Sigmoid colon (tissue), 7 donors: ENCODE results near the gene ANKRD44. TPM values are rescaled to one million over a fixed set of nuclear protein-coding genes. Genes with fewer than 3 reads are reported as not detected.
A peak's percentile ranks its signal among the peaks of the same experiment; 100 is the strongest.

ENCODE experiments used
- DNase-seq: peaks from one replicate; pipeline ENCODE4 v3.0.0-alpha.2; 2019
- H3K27ac ChIP-seq, 4 donors: fragments of 200-600 bp; sonication (generic); one replicate each; pipeline ENCODE4 v1.5.1; 2016 to 2019; ENCODE audit warnings: mild to moderate bottlenecking in 1 of 4
- H3K27me3 ChIP-seq, 3 donors: fragments of 200-600 bp; sonication (generic); one replicate each; pipeline ENCODE4 v1.5.1; 2019; ENCODE audit warnings: mild to moderate bottlenecking in 1 of 3
- H3K36me3 ChIP-seq, 4 donors: fragments of 200-600 bp; sonication (generic); one replicate each; pipeline ENCODE4 v1.5.1; 2016 to 2019
- H3K4me1 ChIP-seq, 4 donors: fragments of 200-600 bp; sonication (generic); one replicate each; pipeline ENCODE4 v1.5.1; 2017 to 2019
- H3K4me3 ChIP-seq, 4 donors: fragments of 200-600 bp; sonication (generic); one replicate each; pipeline ENCODE4 v1.5.1; 2017 to 2019; ENCODE audit warnings: mild to moderate bottlenecking in 2 of 4, moderate library complexity in 1 of 4
- H3K9me3 ChIP-seq, 4 donors: fragments of 200-600 bp in 3 of 4; sonication (generic) in 3 of 4; one replicate each; pipeline versions ENCODE4 v1.5.1 to v1.6.1; 2013 to 2019
- EP300 ChIP-seq, 4 donors: sonication (generic); formaldehyde crosslinking; IDR thresholded peaks; one replicate each; pipeline ENCODE4 v1.6.1; 2017; ENCODE audit warnings: antibody characterized with exemption in 4 of 4
- POLR2A ChIP-seq, 2 donors: fragments of 450-650 bp; IDR thresholded peaks; one replicate each; pipeline ENCODE4 v1.6.1; 2016; ENCODE audit warnings: antibody characterized with exemption in 2 of 2, mild to moderate bottlenecking in 2 of 2, moderate library complexity in 2 of 2
- POLR2AphosphoS5 ChIP-seq, 4 donors: sonication (generic); formaldehyde crosslinking; IDR thresholded peaks; one replicate each; pipeline ENCODE4 v1.6.1; 2017; ENCODE audit warnings: antibody characterized with exemption in 4 of 4
- WGBS, 2 donors: extraction: QIAGEN DNeasy Blood & Tissue Kit; methylation state at CpG; one replicate each; pipeline ENCODE4 v1.1.7; 2013; 5-methylcytosine and 5-hydroxymethylcytosine counted together
- intact Hi-C: fragments of 100-400 bp; cut with DNase I; formaldehyde crosslinking; loops from one replicate; pipeline ENCODE4 v1.15.1; 2023
- polyA plus RNA-seq, 3 donors: library from polyadenylated mRNA; stranded (reverse); fragments of 200-250 nt; gene quantifications; one replicate each; pipeline ENCODE4 v1.2.3, GENCODE V29; 2013
- total RNA-seq, 4 donors: library from RNA; depleted of rRNA; stranded (reverse); fragments of >200 nt; gene quantifications; one replicate each; pipeline ENCODE4 v1.1.0, GENCODE V29; 2016
- TF ChIP-seq, protein P1 (sequence below), 4 experiments: fragments of 450-650 bp in 3 of 4; fragments of 200-600 bp in 1 of 4; IDR thresholded peaks; one replicate each; pipeline ENCODE4 v1.5.1; 2016 to 2019; ENCODE audit warnings: antibody characterized with exemption in 4 of 4, mild to moderate bottlenecking in 3 of 4, moderate library complexity in 2 of 4
- donor health status: healthy with polysubstance abuse.
- donor health status: Bipolar disorder and iron deficiency.
- donor health status: healthy.

Gene ANKRD44
- total and polyA plus RNA-seq, 7 donors = 1.2 to 41.1 (median 34.2) TPM

DNA sequence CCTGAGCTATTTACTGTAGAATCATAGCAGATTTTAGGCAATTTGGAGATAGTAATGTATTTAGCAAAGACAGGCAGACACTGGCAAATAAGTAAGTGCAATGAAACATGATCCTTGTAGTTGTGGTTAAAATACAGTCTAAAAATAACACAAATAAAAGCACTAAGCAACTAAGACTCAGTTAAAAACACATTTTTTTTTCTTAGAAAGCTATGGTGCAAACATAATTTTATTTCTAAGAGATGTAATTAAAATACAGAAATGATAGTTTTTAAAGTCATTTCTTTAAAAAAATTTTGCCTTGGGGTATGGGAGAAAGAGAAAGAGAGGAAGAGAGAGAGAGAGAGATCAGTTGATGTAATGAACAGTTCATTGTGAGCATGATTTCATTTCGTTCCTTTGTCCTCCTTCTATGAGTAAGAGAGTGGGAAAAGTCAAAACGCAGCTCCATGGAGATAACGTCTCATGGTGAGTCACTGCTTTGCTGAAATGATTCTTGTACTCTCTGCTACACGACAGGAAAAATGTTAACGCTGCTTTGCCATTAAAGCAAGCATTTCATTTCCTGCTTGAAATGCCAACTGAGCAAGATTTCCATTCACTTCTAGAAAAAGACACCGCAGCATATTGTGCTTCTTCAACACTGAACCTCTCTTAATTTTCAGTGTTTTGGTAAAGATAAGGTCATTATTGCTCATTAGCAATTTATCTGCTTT is 322.8 kb downstream of the ANKRD44 start:
- WGBS, 2 donors = 4 to 7% methylated on average over 6 of the region's 6 CpGs
- DNase-seq = no peak
- Histone ChIP-seq H3K9me3 (no peaks in the 10 kb centered on the region), H3K4me1 (peaks cover 0 to 17% (median 12%) of the 10 kb centered on the region in 4 donors), H3K36me3 (peaks cover 0 to 21% (median 6%) of the 10 kb centered on the region in 4 donors), H3K27me3 (no peaks in the 10 kb centered on the region), H3K27ac (peak overlapping the region; percentile 22 to 68 (median 62)), H3K4me3 (peak overlapping the region in 2 of 4 donors; percentile 3 to 7)
- TF ChIP-seq, protein P1, sequence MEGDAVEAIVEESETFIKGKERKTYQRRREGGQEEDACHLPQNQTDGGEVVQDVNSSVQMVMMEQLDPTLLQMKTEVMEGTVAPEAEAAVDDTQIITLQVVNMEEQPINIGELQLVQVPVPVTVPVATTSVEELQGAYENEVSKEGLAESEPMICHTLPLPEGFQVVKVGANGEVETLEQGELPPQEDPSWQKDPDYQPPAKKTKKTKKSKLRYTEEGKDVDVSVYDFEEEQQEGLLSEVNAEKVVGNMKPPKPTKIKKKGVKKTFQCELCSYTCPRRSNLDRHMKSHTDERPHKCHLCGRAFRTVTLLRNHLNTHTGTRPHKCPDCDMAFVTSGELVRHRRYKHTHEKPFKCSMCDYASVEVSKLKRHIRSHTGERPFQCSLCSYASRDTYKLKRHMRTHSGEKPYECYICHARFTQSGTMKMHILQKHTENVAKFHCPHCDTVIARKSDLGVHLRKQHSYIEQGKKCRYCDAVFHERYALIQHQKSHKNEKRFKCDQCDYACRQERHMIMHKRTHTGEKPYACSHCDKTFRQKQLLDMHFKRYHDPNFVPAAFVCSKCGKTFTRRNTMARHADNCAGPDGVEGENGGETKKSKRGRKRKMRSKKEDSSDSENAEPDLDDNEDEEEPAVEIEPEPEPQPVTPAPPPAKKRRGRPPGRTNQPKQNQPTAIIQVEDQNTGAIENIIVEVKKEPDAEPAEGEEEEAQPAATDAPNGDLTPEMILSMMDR (IDR thresholded peaks at IDR 0.05) = no peak
- no peak for TF ChIP-seq EP300 (IDR thresholded peaks at IDR 0.05)
- TF ChIP-seq POLR2A (IDR thresholded peaks at IDR 0.05) = no peak
- TF ChIP-seq POLR2AphosphoS5 (IDR thresholded peaks at IDR 0.05) = peak in 2 of 4 donors; percentile 18 to 59
- intact Hi-C loops = loop anchor here (2.0 kb wide), 1 partner anchor 61 kb away; the partner anchor contains the start of gene PGAP1

DNA sequence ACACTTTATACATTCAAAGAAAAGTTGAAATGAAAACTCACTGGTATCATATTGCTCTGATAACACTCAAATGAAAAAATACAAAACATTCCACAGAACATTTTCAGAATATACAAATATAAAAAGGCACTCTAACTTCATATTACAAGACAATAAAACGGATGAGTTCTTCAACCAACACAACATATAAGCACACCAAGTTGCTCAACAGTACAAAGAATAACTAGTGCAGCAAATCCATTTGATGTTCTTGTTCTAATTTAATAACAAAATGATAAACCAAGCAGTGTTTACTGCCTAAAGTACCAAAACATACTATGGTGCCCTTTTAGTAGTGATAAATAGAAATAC is 323.3 kb downstream of the ANKRD44 start:
- intact Hi-C loops = no loop called here
- TF ChIP-seq POLR2AphosphoS5 (IDR thresholded peaks at IDR 0.05) = no peak
- TF ChIP-seq, protein P1 (IDR thresholded peaks at IDR 0.05) = no peak
- TF ChIP-seq EP300 (IDR thresholded peaks at IDR 0.05) = no peak
- TF ChIP-seq POLR2A (IDR thresholded peaks at IDR 0.05) = no peak
- WGBS, 2 donors = 44 to 64% methylated on average over 1 of the region's 1 CpG
- Histone ChIP-seq H3K4me1 (peaks cover 0 to 17% (median 12%) of the 10 kb centered on the region in 4 donors), H3K27ac (peak overlapping the region in 3 of 4 donors; percentile 61 to 68 (median 64)), H3K36me3 (peaks cover 0 to 16% (median 6%) of the 10 kb centered on the region in 4 donors), H3K27me3 (no peaks in the 10 kb centered on the region), H3K9me3 (no peaks in the 10 kb centered on the region), H3K4me3 (no peak overlapping the region)
- no peak for DNase-seq

DNA sequence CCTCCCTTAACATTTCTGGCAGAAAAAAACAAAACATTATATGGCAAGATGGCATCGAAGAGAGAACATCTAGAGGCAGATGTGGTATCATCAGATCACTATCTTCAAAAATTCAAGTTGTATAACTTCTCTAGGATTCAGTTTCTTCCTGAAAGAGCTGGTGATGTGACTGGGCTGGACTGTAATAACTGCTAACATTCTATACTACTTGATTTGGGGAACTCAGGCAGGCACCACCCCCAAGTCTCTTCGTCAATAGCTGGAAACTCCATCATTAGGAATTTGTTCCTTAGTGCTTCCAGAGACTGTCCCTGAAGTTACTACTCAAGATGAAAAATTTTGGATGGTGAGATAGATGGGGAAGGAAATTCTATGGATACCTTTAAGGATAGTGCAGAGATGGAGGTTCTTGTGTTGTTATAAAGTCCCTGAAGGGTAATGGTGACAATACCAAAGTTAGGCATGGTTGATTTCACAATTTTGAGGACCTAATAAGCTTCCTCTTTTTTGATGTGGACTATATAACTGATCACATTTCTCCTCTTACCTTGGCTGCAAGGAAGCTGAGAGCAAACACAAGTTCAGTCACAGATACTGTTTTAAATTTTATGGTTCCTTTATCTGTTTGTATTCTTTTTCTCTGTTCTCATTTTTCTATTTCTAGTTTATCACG is 324.9 kb downstream of the ANKRD44 start:
- no peak for TF ChIP-seq POLR2A (IDR thresholded peaks at IDR 0.05)
- no peak for TF ChIP-seq EP300 (IDR thresholded peaks at IDR 0.05)
- TF ChIP-seq POLR2AphosphoS5 (IDR thresholded peaks at IDR 0.05) = no peak
- TF ChIP-seq, protein P1 (IDR thresholded peaks at IDR 0.05) = no peak
- Histone ChIP-seq H3K4me1 (peaks cover 0 to 17% (median 12%) of the 10 kb centered on the region in 4 donors), H3K27ac (no peak overlapping the region), H3K9me3 (no peaks in the 10 kb centered on the region), H3K4me3 (no peak overlapping the region), H3K36me3 (peaks cover 0 to 9% (median 4%) of the 10 kb centered on the region in 4 donors), H3K27me3 (no peaks in the 10 kb centered on the region)
- DNase-seq = no peak
- intact Hi-C loops = no loop called here
- 83 to 89% methylated on average over 3 of the region's 3 CpGs for WGBS, 2 donors

DNA sequence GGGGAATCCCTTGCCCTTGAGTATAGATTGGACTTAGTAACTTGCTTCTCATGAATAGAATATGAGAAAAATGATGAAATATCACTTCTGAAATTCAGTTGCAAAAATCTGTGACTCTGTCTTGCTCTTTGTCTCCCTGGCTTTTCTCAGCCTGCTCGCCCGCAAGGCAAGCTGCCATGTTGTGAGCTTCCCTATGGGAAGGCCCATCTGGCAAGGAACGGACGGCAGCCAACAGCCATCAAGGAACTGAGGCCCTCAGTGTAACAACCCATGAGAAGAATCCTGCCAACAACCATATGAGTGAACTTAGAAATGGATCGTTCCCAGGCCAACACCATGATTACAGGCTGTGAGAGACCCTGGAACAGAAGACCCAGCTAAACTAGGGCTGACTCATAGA is 325.7 kb downstream of the ANKRD44 start:
- Histone ChIP-seq H3K36me3 (peaks cover 0 to 4% (median under 1%) of the 10 kb centered on the region in 4 donors), H3K4me3 (no peak overlapping the region), H3K4me1 (peaks cover 0 to 17% (median 12%) of the 10 kb centered on the region in 4 donors), H3K27ac (no peak overlapping the region), H3K9me3 (no peaks in the 10 kb centered on the region), H3K27me3 (no peaks in the 10 kb centered on the region)
- TF ChIP-seq EP300 (IDR thresholded peaks at IDR 0.05) (no peak), POLR2AphosphoS5 (IDR thresholded peaks at IDR 0.05) (no peak), POLR2A (IDR thresholded peaks at IDR 0.05) (no peak)
- TF ChIP-seq, protein P1 (IDR thresholded peaks at IDR 0.05) = no peak
- intact Hi-C loops = no loop called here
- WGBS, 2 donors = 98 to 99% methylated on average over 5 of the region's 5 CpGs
- no peak for DNase-seq
